ENCODE results near the gene ZNF669.

- TF ChIP-seq REST (IDR thresholded peaks at IDR 0.05; ENCODE audit: insufficient replicate concordance, low read depth): no peak
- TF ChIP-seq CTCF (IDR thresholded peaks at IDR 0.05; ENCODE audit: insufficient read depth, low read length): no peak
- no peak for TF ChIP-seq POLR2AphosphoS5 (IDR thresholded peaks at IDR 0.05; ENCODE audit: low read depth)
- no peak for TF ChIP-seq GABPA (IDR thresholded peaks at IDR 0.05; ENCODE audit: low read depth)
Observed at GRCh38 chr1:247111700-247112478, 7.7 kb upstream of the ZNF669 start.

Data from HL-60 (cell line).